ENCODE measurements around the gene RFX8.

GRCh38 chr2:101511381-101511780, 36.5 kb upstream of the RFX8 start:
- TF ChIP-seq, protein P1, sequence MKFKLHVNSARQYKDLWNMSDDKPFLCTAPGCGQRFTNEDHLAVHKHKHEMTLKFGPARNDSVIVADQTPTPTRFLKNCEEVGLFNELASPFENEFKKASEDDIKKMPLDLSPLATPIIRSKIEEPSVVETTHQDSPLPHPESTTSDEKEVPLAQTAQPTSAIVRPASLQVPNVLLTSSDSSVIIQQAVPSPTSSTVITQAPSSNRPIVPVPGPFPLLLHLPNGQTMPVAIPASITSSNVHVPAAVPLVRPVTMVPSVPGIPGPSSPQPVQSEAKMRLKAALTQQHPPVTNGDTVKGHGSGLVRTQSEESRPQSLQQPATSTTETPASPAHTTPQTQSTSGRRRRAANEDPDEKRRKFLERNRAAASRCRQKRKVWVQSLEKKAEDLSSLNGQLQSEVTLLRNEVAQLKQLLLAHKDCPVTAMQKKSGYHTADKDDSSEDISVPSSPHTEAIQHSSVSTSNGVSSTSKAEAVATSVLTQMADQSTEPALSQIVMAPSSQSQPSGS (tag by site-specific recombination; IDR thresholded peaks at IDR 0.05; ENCODE audit: low read depth) = no peak
- TF ChIP-seq ZNF664 (tag by site-specific recombination; IDR thresholded peaks at IDR 0.05) (no peak), ZNF114 (tag by site-specific recombination; IDR thresholded peaks at IDR 0.05) (no peak), ZSCAN16 (tag by site-specific recombination; IDR thresholded peaks at IDR 0.05) (no peak), ZNF24 (tag by site-specific recombination; IDR thresholded peaks at IDR 0.05) (no peak), KLF9 (tag by site-specific recombination; IDR thresholded peaks at IDR 0.05; ENCODE audit: low read depth) (no peak), ZNF623 (tag by site-specific recombination; IDR thresholded peaks at IDR 0.05) (no peak)
- TF ChIP-seq, protein P2, sequence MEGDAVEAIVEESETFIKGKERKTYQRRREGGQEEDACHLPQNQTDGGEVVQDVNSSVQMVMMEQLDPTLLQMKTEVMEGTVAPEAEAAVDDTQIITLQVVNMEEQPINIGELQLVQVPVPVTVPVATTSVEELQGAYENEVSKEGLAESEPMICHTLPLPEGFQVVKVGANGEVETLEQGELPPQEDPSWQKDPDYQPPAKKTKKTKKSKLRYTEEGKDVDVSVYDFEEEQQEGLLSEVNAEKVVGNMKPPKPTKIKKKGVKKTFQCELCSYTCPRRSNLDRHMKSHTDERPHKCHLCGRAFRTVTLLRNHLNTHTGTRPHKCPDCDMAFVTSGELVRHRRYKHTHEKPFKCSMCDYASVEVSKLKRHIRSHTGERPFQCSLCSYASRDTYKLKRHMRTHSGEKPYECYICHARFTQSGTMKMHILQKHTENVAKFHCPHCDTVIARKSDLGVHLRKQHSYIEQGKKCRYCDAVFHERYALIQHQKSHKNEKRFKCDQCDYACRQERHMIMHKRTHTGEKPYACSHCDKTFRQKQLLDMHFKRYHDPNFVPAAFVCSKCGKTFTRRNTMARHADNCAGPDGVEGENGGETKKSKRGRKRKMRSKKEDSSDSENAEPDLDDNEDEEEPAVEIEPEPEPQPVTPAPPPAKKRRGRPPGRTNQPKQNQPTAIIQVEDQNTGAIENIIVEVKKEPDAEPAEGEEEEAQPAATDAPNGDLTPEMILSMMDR (tag by site-specific recombination; IDR thresholded peaks at IDR 0.05) = no peak
- TF ChIP-seq, protein P3, sequence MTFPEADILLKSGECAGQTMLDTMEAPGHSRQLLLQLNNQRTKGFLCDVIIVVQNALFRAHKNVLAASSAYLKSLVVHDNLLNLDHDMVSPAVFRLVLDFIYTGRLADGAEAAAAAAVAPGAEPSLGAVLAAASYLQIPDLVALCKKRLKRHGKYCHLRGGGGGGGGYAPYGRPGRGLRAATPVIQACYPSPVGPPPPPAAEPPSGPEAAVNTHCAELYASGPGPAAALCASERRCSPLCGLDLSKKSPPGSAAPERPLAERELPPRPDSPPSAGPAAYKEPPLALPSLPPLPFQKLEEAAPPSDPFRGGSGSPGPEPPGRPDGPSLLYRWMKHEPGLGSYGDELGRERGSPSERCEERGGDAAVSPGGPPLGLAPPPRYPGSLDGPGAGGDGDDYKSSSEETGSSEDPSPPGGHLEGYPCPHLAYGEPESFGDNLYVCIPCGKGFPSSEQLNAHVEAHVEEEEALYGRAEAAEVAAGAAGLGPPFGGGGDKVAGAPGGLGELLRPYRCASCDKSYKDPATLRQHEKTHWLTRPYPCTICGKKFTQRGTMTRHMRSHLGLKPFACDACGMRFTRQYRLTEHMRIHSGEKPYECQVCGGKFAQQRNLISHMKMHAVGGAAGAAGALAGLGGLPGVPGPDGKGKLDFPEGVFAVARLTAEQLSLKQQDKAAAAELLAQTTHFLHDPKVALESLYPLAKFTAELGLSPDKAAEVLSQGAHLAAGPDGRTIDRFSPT (tag by site-specific recombination; IDR thresholded peaks at IDR 0.05) = no peak
- TF ChIP-seq, protein P4, sequence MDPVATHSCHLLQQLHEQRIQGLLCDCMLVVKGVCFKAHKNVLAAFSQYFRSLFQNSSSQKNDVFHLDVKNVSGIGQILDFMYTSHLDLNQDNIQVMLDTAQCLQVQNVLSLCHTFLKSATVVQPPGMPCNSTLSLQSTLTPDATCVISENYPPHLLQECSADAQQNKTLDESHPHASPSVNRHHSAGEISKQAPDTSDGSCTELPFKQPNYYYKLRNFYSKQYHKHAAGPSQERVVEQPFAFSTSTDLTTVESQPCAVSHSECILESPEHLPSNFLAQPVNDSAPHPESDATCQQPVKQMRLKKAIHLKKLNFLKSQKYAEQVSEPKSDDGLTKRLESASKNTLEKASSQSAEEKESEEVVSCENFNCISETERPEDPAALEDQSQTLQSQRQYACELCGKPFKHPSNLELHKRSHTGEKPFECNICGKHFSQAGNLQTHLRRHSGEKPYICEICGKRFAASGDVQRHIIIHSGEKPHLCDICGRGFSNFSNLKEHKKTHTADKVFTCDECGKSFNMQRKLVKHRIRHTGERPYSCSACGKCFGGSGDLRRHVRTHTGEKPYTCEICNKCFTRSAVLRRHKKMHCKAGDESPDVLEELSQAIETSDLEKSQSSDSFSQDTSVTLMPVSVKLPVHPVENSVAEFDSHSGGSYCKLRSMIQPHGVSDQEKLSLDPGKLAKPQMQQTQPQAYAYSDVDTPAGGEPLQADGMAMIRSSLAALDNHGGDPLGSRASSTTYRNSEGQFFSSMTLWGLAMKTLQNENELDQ (tag by site-specific recombination; IDR thresholded peaks at IDR 0.05; ENCODE audit: low read depth) = no peak
- TF ChIP-seq, protein P5, sequence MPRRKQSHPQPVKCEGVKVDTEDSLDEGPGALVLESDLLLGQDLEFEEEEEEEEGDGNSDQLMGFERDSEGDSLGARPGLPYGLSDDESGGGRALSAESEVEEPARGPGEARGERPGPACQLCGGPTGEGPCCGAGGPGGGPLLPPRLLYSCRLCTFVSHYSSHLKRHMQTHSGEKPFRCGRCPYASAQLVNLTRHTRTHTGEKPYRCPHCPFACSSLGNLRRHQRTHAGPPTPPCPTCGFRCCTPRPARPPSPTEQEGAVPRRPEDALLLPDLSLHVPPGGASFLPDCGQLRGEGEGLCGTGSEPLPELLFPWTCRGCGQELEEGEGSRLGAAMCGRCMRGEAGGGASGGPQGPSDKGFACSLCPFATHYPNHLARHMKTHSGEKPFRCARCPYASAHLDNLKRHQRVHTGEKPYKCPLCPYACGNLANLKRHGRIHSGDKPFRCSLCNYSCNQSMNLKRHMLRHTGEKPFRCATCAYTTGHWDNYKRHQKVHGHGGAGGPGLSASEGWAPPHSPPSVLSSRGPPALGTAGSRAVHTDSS (tag by site-specific recombination; IDR thresholded peaks at IDR 0.05) = no peak

Data from HEK293 (cell line).